ENCODE measurements around the gene NUTM1. TPM values are rescaled to one million over a fixed set of nuclear protein-coding genes. Genes with fewer than 3 reads are reported as not detected.
"Not testable (repeated sequence)": the region's sequence is repeated elsewhere in the genome, so short reads cannot be mapped to it uniquely, and the experiment has no call there.

Gene NUTM1
- total and polyA plus RNA-seq, 8 donors = 0.04 to 0.06 (median 0.04) TPM; not detected in 5

DNA sequence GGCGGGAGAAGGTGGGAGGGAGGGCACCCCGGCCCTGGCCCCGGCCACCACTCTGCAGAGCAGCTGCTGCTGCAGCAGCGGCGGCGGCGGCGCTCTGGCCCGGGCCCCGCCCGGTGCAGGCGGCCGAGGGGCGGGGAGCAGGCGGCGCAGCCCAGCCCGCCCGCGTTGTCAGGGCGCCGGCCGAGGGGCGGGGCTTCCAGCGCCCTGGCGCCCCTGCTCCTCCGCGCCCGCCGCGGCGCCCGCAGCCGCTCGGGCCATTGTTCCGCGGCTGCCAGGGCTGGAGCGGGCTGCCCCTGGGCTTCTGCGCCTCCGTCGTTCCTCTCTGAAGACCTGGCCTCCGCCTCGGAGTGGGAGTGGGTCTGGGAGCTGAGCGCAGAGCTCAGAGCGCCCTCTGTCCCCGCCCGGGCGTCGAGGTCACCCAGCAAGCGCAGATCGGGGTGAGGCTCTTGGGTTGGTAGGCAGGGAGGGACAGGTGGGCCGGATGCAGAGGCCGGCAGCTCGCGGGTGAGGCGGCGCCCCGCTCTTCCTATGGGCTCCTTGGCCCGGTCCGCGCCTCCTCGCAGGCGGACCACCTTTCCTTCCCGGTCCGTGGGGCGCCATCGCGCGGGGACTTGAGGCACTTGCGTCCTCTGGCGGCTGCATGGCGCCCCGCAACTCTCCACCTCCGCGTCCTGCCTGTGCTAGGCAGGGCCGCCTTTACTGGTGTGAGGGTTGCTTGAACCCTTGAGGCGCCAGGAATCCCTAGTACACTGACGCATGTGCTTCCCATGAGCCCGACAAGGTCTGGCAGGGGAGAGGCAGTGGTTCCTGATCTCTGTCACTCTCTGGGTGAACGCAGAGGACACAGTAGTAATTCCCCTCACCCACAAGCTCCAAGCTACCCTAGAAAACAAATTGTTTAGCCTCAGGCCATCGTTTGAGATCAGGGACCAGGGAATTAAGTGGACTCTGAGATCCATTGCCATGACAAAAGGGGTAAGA, 24.3 kb downstream of the NUTM1 start, which contains the start of gene LPCAT4:
Gene LPCAT4, minus strand, starts transcription at position 96 of the 981 bp plus-strand sequence. CDS start 96 bp downstream, outside the sequence.
- peaks cover 11 to 22% of the 10 kb centered on the region in 2 donors for H3K4me1 ChIP-seq
- peak; percentile 84 to 98 (median 90) for DNase-seq
- peak; percentile 95 for ATAC-seq
- peak within 1 kb of the TSS; percentile 98 to 99 for H3K27ac ChIP-seq
- TF ChIP-seq, protein P1, sequence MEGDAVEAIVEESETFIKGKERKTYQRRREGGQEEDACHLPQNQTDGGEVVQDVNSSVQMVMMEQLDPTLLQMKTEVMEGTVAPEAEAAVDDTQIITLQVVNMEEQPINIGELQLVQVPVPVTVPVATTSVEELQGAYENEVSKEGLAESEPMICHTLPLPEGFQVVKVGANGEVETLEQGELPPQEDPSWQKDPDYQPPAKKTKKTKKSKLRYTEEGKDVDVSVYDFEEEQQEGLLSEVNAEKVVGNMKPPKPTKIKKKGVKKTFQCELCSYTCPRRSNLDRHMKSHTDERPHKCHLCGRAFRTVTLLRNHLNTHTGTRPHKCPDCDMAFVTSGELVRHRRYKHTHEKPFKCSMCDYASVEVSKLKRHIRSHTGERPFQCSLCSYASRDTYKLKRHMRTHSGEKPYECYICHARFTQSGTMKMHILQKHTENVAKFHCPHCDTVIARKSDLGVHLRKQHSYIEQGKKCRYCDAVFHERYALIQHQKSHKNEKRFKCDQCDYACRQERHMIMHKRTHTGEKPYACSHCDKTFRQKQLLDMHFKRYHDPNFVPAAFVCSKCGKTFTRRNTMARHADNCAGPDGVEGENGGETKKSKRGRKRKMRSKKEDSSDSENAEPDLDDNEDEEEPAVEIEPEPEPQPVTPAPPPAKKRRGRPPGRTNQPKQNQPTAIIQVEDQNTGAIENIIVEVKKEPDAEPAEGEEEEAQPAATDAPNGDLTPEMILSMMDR (IDR thresholded peaks at IDR 0.05) = peak; percentile 89 to 90
- no peaks in the 10 kb centered on the region for H3K27me3 ChIP-seq
- H3K4me3 ChIP-seq = peak within 1 kb of the TSS; percentile 86 to 87
- H3K36me3 ChIP-seq = no peaks in the 10 kb centered on the region
- intact Hi-C loops (cut with DNase I) = no loop called here
- H3K9me3 ChIP-seq = no peaks in the 10 kb centered on the region

DNA sequence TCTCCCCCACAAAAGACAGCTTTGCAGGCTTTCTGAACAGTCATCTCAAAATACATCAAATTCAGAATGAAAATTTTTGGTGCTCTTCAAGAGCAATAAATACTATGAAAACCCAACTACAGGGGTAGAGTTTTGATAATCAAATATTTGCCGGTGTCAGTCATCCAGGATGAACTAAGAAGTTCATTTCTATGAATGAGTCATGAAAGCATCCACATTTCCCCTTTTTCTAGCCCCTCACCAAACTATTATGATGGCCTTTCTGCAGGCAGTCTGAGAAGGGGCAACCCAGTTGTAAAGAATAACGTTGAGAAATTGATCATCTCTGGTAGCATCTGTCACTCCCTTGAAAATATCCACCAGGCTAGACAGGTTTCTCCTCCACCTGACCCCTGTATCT, 27.0 kb downstream of the NUTM1 start:
- TF ChIP-seq, protein P1 (IDR thresholded peaks at IDR 0.05) = no peak
- Histone ChIP-seq H3K4me3 (no peak overlapping the region), H3K9me3 (no peaks in the 10 kb centered on the region), H3K36me3 (no peaks in the 10 kb centered on the region), H3K27ac (no peak overlapping the region), H3K27me3 (no peaks in the 10 kb centered on the region), H3K4me1 (peaks cover 11 to 20% of the 10 kb centered on the region in 2 donors)
- DNase-seq (no peak), ATAC-seq (no peak)
- intact Hi-C loops (cut with DNase I) = no loop called here

DNA sequence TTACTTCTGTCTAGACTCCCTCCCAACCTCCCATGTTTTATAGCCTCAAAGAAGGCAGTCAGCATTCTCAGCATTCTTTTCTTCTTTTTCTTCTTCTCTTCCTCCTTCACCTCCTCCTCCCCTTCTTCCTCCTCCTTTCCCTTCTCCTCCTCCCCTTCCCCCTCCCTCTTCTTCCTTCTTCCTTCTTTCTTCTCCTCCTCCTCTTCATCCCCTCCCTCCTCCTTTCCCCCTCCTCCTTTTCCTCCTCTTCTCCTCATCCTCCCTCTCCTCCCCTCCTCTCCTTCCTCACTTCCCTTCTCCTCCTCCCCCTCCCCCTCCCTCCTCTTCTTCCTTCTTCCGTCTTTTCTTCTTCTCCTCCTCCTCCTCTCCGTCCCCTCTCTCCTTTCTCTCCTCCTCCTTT, 27.5 kb downstream of the NUTM1 start:
- Histone ChIP-seq H3K36me3 (no peaks in the 10 kb centered on the region), H3K9me3 (no peaks in the 10 kb centered on the region), H3K27me3 (no peaks in the 10 kb centered on the region), H3K4me3 (no peak overlapping the region), H3K27ac (no peak overlapping the region), H3K4me1 (peaks cover 10 to 14% of the 10 kb centered on the region in 2 donors)
- DNase-seq (no peak), ATAC-seq (no peak)
- TF ChIP-seq, protein P1 (IDR thresholded peaks at IDR 0.05) = no peak
- intact Hi-C loops (cut with DNase I) = no loop called here

DNA sequence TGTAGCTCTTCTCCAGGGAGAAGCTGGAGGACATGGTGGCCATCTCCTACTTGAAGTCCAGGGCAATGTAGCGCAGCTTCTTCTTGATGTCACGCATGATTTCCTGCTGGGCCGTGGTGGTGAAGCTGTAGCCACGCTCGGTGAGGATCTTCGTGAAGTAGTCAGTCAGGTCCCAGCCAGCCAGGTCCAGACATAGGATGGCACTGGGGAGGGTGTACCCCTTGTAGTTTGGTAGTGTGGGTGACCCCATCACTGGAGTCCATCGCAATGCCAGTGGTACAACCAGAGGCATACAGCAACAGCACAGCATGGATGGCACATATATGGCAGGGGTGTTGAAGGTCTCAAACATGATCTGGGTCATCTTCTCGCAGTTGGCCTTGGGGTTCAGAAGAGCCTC, 30.8 kb downstream of the NUTM1 start:
- TF ChIP-seq, protein P1 (IDR thresholded peaks at IDR 0.05) = no peak
- Histone ChIP-seq H3K27ac (no peak overlapping the region), H3K9me3 (no peaks in the 10 kb centered on the region), H3K4me1 (no peaks in the 10 kb centered on the region), H3K4me3 (no peak overlapping the region), H3K27me3 (no peaks in the 10 kb centered on the region), H3K36me3 (no peaks in the 10 kb centered on the region)
- ATAC-seq (no peak), DNase-seq (no peak)
- intact Hi-C loops (cut with DNase I) = no loop called here

DNA sequence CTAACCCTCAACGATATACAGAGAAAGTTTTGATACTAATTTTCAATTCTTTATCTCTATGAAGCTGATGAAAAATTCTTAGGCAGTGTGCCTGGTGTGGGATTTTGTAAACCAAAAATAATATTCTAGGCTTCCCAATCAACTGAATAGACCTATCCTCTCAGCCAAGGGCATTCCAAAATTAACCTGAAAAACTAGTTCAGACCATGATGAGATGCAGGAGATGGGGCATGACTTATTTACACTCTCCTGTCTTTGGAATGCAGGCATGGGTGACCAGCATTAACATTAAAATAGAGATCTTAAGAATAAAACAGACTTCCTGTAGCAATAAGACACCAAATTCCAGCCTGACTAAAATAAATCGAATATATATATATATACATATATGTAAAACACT, 31.7 kb downstream of the NUTM1 start:
- Histone ChIP-seq H3K27ac (no peak overlapping the region), H3K9me3 (no peaks in the 10 kb centered on the region), H3K27me3 (no peaks in the 10 kb centered on the region), H3K4me3 (no peak overlapping the region), H3K36me3 (no peaks in the 10 kb centered on the region), H3K4me1 (no peaks in the 10 kb centered on the region)
- intact Hi-C loops (cut with DNase I) = no loop called here
- DNase-seq (no peak), ATAC-seq (no peak)
- TF ChIP-seq, protein P1 (IDR thresholded peaks at IDR 0.05) = no peak

DNA sequence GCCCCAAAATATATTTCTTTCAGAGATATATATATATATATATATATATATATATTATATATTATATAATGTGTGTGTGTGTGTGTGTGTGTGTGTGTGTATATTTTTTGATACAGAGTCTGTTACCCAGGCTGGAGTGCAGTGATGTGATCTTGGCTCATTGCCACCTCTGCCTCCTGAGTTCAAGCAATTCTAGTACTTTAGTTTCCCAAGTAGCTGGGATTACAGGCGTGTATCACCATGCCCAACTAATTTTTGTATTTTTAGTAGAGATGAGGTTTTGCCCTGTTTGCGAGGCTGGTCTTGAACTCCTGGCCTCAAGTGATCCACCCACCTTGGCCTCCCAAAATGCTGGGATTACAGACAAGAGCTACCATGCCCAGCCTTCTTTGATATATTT, 32.4 kb downstream of the NUTM1 start:
- H3K36me3 ChIP-seq; H3K27ac ChIP-seq; ATAC-seq; H3K4me3 ChIP-seq; intact Hi-C loops (cut with DNase I); H3K9me3 ChIP-seq; H3K27me3 ChIP-seq; DNase-seq; H3K4me1 ChIP-seq: not testable (repeated sequence)
